GM23338 (cell line): ENCODE results near the gene MYH7. TPM values are rescaled to one million over a fixed set of nuclear protein-coding genes. Genes with fewer than 3 reads are reported as not detected.

ENCODE experiments used
- ATAC-seq: fragments of 200-7000 bp; cut with Tn5 transposase; 3 replicates; pipeline ENCODE4 v1.9.1; 2020
- DNase-seq: peaks from one replicate; pipeline ENCODE4 v3.0.0-alpha.2; 2015; ENCODE audit warnings: low spot score
- H2AFZ ChIP-seq: fragments of 200-600 bp; sonication (generic); 2 replicates; pipeline ENCODE4 v1.8.0; 2016; ENCODE audit warnings: antibody characterized with exemption, mild to moderate bottlenecking, moderate library complexity
- H3F3A ChIP-seq: fragments of 200-600 bp; sonication (generic); replicated peaks from 2 replicates; pipeline ENCODE4 v1.8.0; 2017; ENCODE audit warnings: antibody characterized with exemption, mixed run types, low read depth
- H3K27ac ChIP-seq: fragments of 200-600 bp; sonication (generic); 2 replicates; pipeline ENCODE4 v1.6.1; 2016; ENCODE audit warnings: low read depth
- H3K27me3 ChIP-seq: fragments of 200-600 bp; sonication (generic); 2 replicates; pipeline ENCODE4 v1.8.0; 2016; ENCODE audit warnings: mild to moderate bottlenecking, mixed run types, moderate library complexity; ENCODE audit not compliant: insufficient read depth
- H3K36me3 ChIP-seq: fragments of 200-600 bp; sonication (generic); 2 replicates; pipeline ENCODE4 v1.8.0; 2016; ENCODE audit warnings: mild to moderate bottlenecking; ENCODE audit not compliant: insufficient read depth
- H3K4me1 ChIP-seq: fragments of 200-600 bp; sonication (generic); 2 replicates; pipeline ENCODE4 v1.8.0; 2016; ENCODE audit warnings: mild to moderate bottlenecking, moderate library complexity; ENCODE audit not compliant: insufficient read depth
- H3K4me2 ChIP-seq: fragments of 200-600 bp; sonication (generic); 2 replicates; pipeline ENCODE4 v1.7.1; 2017; ENCODE audit warnings: mixed run types
- H3K4me3 ChIP-seq: fragments of 200-600 bp; sonication (generic); 2 replicates; pipeline ENCODE4 v1.6.1; 2016; ENCODE audit warnings: mixed run types
- H3K79me2 ChIP-seq: fragments of 200-600 bp; sonication (generic); replicated peaks from 2 replicates; pipeline ENCODE4 v1.8.0; 2017; ENCODE audit warnings: mild to moderate bottlenecking; ENCODE audit not compliant: insufficient read depth
- H3K9me2 ChIP-seq: fragments of 200-600 bp; sonication (generic); 2 replicates; pipeline ENCODE4 v1.8.0; 2017; ENCODE audit not compliant: insufficient read depth
- H4K20me1 ChIP-seq: fragments of 200-600 bp; sonication (generic); replicated peaks from 2 replicates; pipeline ENCODE4 v1.8.0; 2017; ENCODE audit warnings: mild to moderate bottlenecking; ENCODE audit not compliant: insufficient read depth
- H3K27ac Mint-ChIP-seq: 2 replicates; pipeline ENCODE4 v1.8.0; 2020; ENCODE audit warnings: inconsistent platforms, mild to moderate bottlenecking, moderate library complexity, mixed read lengths
- H3K27me3 Mint-ChIP-seq: 3 replicates; pipeline ENCODE4 v1.8.0; 2022; ENCODE audit warnings: low read depth, mild to moderate bottlenecking, moderate library complexity, mixed read lengths, inconsistent platforms; ENCODE audit not compliant: insufficient read depth, poor library complexity
- H3K36me3 Mint-ChIP-seq: 3 replicates; pipeline ENCODE4 v1.8.0; 2021; ENCODE audit warnings: low read depth, mild to moderate bottlenecking, inconsistent platforms, moderate library complexity, mixed read lengths
- H3K4me1 Mint-ChIP-seq: 3 replicates; pipeline ENCODE4 v1.8.0; 2020; ENCODE audit warnings: mild to moderate bottlenecking, inconsistent platforms, mixed read lengths
- H3K4me3 Mint-ChIP-seq: 3 replicates; pipeline ENCODE4 v1.8.0; 2021; ENCODE audit warnings: moderate library complexity, mild to moderate bottlenecking, inconsistent platforms, mixed read lengths
- H3K9me3 Mint-ChIP-seq: 3 replicates; pipeline ENCODE4 v1.8.0; 2020; ENCODE audit warnings: moderate library complexity, mild to moderate bottlenecking, inconsistent platforms, mixed read lengths
- CREB1 ChIP-seq: fragments of 250-450 bp; sonication (Bioruptor Pico); IDR thresholded peaks from 2 replicates; pipeline ENCODE4 v1.5.0; 2020; ENCODE audit warnings: low read depth, mild to moderate bottlenecking, moderate library complexity
- EZH2 ChIP-seq: fragments of 200-600 bp; sonication (generic); IDR thresholded peaks from one replicate; pipeline ENCODE4 v1.8.0; 2017; ENCODE audit warnings: antibody characterized with exemption, mild to moderate bottlenecking, low read depth; ENCODE audit not compliant: unreplicated experiment
- EZH2phosphoT487 ChIP-seq: fragments of 200-600 bp; sonication (generic); IDR thresholded peaks from one replicate; pipeline ENCODE4 v1.8.1; 2018; ENCODE audit warnings: antibody characterized with exemption; ENCODE audit not compliant: unreplicated experiment
- JUNB ChIP-seq: IDR thresholded peaks from one replicate; pipeline ENCODE4 v1.6.1; 2016; ENCODE audit warnings: antibody characterized with exemption; ENCODE audit not compliant: unreplicated experiment
- NANOG ChIP-seq: IDR thresholded peaks from 2 replicates; pipeline ENCODE4 v1.6.1; 2016; ENCODE audit warnings: antibody characterized with exemption, borderline replicate concordance
- POLR2AphosphoS5 ChIP-seq: IDR thresholded peaks from 2 replicates; pipeline ENCODE4 v1.6.1; 2016; ENCODE audit warnings: antibody characterized with exemption, low read depth
- STAT1 ChIP-seq: IDR thresholded peaks from one replicate; pipeline ENCODE4 v1.6.1; 2016; ENCODE audit warnings: antibody characterized with exemption; ENCODE audit not compliant: unreplicated experiment
- ZNF114 ChIP-seq: fragments of 250-450 bp; sonication (Bioruptor Pico); IDR thresholded peaks from 2 replicates; pipeline ENCODE4 v1.5.0; 2020; ENCODE audit warnings: mild to moderate bottlenecking, moderate library complexity
- ZNF331 ChIP-seq: fragments of 250-450 bp; sonication (Bioruptor Pico); IDR thresholded peaks from 2 replicates; pipeline ENCODE4 v1.5.0; 2020; ENCODE audit warnings: low read depth, mild to moderate bottlenecking, moderate library complexity
- polyA plus RNA-seq: library from polyadenylated mRNA; unstranded; fragments of >200 nt; fragmentation: Nextera tagmentation; extraction: Ambion mirVana; gene quantifications from 2 replicates; pipeline ENCODE4 v1.2.1, GENCODE V29; 2016
- total RNA-seq: library from RNA; depleted of rRNA; stranded (reverse); fragments of >200 nt; shearing (Covaris generic); gene quantifications from 2 replicates; pipeline ENCODE4 v1.2.3, GENCODE V29; 2014
- TF ChIP-seq, protein P1 (sequence below): fragments of 250-450 bp; sonication (Bioruptor Pico); IDR thresholded peaks from 2 replicates; pipeline ENCODE4 v1.5.0; 2020; ENCODE audit warnings: mild to moderate bottlenecking, moderate library complexity
- TF ChIP-seq, protein P2 (sequence below), 2 experiments: fragments of 200-600 bp in 1 of 2; sonication (generic) in 1 of 2; conservative IDR thresholded peaks; 2 replicates each; pipeline versions ENCODE4 v1.5.1 to v1.6.1; 2016 to 2017; ENCODE audit warnings: antibody characterized with exemption in 2 of 2, low read depth in 2 of 2, mild to moderate bottlenecking in 2 of 2, moderate library complexity in 1 of 2
- TF ChIP-seq, protein P3 (sequence below): IDR thresholded peaks from one replicate; pipeline ENCODE4 v1.6.1; 2018; ENCODE audit warnings: antibody characterized with exemption; ENCODE audit not compliant: unreplicated experiment
- TF ChIP-seq, protein P4 (sequence below): IDR thresholded peaks from 2 replicates; pipeline ENCODE4 v1.6.1; 2016; ENCODE audit warnings: antibody characterized with exemption

MYH7 gene
- total and polyA plus RNA-seq, 2 experiments from 2014 or later, result not detected

DNA sequence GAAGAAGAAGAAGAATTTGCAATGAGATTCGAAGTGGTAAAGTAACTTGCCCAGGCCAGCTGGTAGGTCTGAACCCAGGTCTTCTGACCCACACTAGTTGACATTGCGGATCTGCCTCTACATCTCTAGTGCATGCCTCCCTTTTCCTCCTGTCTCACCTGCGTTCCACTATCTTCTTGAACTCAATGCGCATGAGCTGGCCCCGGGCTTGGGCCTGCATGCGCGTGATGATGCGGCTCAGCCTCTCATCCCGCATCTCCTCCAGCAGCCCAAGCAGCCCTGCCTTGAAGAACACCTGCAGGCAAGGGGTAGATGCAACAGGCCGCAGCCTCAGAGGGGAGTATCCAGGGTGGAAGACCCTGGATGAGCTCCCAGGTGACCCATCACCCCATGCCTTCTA is 39.3 kb downstream of the MYH7 start:
- Histone ChIP-seq H3K4me2 (no peak overlapping the region), H2AFZ (no peak overlapping the region), H3K4me1 (peaks cover 6% of the 10 kb centered on the region; the same call in 1 of the 2 replicates), H3K9me2 (peaks cover 12% of the 10 kb centered on the region; the same call in 1 of the 2 replicates), H3K27me3 (no peaks in the 10 kb centered on the region), H3K36me3 (no peaks in the 10 kb centered on the region), H4K20me1 (no peaks in the 10 kb centered on the region), H3K27ac (no peak overlapping the region), H3K4me3 (no peak overlapping the region), H3F3A (no peaks in the 10 kb centered on the region), H3K79me2 (no peaks in the 10 kb centered on the region)
- TF ChIP-seq ZNF331 (CRISPR knock-in tag) (no peak), STAT1 (no peak), EZH2 (no peak), POLR2AphosphoS5 (no peak), EZH2phosphoT487 (no peak), CREB1 (CRISPR knock-in tag) (no peak), JUNB (no peak), NANOG (no peak), ZNF114 (CRISPR knock-in tag) (no peak)
- TF ChIP-seq, protein P1, sequence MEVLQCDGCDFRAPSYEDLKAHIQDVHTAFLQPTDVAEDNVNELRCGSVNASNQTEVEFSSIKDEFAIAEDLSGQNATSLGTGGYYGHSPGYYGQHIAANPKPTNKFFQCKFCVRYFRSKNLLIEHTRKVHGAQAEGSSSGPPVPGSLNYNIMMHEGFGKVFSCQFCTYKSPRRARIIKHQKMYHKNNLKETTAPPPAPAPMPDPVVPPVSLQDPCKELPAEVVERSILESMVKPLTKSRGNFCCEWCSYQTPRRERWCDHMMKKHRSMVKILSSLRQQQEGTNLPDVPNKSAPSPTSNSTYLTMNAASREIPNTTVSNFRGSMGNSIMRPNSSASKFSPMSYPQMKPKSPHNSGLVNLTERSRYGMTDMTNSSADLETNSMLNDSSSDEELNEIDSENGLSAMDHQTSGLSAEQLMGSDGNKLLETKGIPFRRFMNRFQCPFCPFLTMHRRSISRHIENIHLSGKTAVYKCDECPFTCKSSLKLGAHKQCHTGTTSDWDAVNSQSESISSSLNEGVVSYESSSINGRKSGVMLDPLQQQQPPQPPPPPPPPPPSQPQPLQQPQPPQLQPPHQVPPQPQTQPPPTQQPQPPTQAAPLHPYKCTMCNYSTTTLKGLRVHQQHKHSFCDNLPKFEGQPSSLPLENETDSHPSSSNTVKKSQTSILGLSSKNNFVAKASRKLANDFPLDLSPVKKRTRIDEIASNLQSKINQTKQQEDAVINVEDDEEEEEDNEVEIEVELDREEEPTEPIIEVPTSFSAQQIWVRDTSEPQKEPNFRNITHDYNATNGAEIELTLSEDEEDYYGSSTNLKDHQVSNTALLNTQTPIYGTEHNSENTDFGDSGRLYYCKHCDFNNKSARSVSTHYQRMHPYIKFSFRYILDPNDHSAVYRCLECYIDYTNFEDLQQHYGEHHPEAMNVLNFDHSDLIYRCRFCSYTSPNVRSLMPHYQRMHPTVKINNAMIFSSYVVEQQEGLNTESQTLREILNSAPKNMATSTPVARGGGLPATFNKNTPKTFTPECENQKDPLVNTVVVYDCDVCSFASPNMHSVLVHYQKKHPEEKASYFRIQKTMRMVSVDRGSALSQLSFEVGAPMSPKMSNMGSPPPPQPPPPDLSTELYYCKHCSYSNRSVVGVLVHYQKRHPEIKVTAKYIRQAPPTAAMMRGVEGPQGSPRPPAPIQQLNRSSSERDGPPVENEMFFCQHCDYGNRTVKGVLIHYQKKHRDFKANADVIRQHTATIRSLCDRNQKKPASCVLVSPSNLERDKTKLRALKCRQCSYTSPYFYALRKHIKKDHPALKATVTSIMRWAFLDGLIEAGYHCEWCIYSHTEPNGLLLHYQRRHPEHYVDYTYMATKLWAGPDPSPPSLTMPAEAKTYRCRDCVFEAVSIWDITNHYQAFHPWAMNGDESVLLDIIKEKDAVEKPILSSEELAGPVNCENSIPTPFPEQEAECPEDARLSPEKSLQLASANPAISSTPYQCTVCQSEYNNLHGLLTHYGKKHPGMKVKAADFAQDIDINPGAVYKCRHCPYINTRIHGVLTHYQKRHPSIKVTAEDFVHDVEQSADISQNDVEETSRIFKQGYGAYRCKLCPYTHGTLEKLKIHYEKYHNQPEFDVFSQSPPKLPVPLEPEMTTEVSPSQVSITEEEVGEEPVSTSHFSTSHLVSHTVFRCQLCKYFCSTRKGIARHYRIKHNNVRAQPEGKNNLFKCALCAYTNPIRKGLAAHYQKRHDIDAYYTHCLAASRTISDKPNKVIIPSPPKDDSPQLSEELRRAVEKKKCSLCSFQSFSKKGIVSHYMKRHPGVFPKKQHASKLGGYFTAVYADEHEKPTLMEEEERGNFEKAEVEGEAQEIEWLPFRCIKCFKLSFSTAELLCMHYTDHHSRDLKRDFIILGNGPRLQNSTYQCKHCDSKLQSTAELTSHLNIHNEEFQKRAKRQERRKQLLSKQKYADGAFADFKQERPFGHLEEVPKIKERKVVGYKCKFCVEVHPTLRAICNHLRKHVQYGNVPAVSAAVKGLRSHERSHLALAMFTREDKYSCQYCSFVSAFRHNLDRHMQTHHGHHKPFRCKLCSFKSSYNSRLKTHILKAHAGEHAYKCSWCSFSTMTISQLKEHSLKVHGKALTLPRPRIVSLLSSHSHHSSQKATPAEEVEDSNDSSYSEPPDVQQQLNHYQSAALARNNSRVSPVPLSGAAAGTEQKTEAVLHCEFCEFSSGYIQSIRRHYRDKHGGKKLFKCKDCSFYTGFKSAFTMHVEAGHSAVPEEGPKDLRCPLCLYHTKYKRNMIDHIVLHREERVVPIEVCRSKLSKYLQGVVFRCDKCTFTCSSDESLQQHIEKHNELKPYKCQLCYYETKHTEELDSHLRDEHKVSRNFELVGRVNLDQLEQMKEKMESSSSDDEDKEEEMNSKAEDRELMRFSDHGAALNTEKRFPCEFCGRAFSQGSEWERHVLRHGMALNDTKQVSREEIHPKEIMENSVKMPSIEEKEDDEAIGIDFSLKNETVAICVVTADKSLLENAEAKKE, result no peak
- TF ChIP-seq, protein P2, sequence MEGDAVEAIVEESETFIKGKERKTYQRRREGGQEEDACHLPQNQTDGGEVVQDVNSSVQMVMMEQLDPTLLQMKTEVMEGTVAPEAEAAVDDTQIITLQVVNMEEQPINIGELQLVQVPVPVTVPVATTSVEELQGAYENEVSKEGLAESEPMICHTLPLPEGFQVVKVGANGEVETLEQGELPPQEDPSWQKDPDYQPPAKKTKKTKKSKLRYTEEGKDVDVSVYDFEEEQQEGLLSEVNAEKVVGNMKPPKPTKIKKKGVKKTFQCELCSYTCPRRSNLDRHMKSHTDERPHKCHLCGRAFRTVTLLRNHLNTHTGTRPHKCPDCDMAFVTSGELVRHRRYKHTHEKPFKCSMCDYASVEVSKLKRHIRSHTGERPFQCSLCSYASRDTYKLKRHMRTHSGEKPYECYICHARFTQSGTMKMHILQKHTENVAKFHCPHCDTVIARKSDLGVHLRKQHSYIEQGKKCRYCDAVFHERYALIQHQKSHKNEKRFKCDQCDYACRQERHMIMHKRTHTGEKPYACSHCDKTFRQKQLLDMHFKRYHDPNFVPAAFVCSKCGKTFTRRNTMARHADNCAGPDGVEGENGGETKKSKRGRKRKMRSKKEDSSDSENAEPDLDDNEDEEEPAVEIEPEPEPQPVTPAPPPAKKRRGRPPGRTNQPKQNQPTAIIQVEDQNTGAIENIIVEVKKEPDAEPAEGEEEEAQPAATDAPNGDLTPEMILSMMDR (conservative IDR thresholded peaks at IDR 0.05; ENCODE audit: low read depth in 2 of 2), result no peak
- TF ChIP-seq, protein P3, sequence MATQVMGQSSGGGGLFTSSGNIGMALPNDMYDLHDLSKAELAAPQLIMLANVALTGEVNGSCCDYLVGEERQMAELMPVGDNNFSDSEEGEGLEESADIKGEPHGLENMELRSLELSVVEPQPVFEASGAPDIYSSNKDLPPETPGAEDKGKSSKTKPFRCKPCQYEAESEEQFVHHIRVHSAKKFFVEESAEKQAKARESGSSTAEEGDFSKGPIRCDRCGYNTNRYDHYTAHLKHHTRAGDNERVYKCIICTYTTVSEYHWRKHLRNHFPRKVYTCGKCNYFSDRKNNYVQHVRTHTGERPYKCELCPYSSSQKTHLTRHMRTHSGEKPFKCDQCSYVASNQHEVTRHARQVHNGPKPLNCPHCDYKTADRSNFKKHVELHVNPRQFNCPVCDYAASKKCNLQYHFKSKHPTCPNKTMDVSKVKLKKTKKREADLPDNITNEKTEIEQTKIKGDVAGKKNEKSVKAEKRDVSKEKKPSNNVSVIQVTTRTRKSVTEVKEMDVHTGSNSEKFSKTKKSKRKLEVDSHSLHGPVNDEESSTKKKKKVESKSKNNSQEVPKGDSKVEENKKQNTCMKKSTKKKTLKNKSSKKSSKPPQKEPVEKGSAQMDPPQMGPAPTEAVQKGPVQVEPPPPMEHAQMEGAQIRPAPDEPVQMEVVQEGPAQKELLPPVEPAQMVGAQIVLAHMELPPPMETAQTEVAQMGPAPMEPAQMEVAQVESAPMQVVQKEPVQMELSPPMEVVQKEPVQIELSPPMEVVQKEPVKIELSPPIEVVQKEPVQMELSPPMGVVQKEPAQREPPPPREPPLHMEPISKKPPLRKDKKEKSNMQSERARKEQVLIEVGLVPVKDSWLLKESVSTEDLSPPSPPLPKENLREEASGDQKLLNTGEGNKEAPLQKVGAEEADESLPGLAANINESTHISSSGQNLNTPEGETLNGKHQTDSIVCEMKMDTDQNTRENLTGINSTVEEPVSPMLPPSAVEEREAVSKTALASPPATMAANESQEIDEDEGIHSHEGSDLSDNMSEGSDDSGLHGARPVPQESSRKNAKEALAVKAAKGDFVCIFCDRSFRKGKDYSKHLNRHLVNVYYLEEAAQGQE, result no peak
- TF ChIP-seq, protein P4, sequence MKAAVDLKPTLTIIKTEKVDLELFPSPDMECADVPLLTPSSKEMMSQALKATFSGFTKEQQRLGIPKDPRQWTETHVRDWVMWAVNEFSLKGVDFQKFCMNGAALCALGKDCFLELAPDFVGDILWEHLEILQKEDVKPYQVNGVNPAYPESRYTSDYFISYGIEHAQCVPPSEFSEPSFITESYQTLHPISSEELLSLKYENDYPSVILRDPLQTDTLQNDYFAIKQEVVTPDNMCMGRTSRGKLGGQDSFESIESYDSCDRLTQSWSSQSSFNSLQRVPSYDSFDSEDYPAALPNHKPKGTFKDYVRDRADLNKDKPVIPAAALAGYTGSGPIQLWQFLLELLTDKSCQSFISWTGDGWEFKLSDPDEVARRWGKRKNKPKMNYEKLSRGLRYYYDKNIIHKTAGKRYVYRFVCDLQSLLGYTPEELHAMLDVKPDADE, result no peak
- H3K27ac Mint-ChIP-seq, result no peak overlapping the region
- H3K36me3 Mint-ChIP-seq, result no peaks in the 10 kb centered on the region; the same call in 2 of the 3 replicates
- ATAC-seq (no peak), DNase-seq (no peak)
- H3K4me1 Mint-ChIP-seq, result peaks cover 6% of the 10 kb centered on the region
- H3K9me3 Mint-ChIP-seq, result peaks cover 3% of the 10 kb centered on the region; the same call in 1 of the 3 replicates
- H3K4me3 Mint-ChIP-seq, result no peak overlapping the region
- peaks cover 8% of the 10 kb centered on the region for H3K27me3 Mint-ChIP-seq
